H9 (cell line): ENCODE measurements around the gene ACKR3. TPM values are rescaled to one million over a fixed set of nuclear protein-coding genes. Genes with fewer than 3 reads are reported as not detected.

Experiments
- DNase-seq: peaks from one replicate; pipeline ENCODE4 v3.0.0-alpha.2; 2017
- H2AFZ ChIP-seq: one replicate; pipeline ENCODE4 v1.6.1; 2013; ENCODE audit warnings: mild to moderate bottlenecking, low read length, control low read depth, moderate library complexity
- H2AK5ac ChIP-seq: 2 replicates; pipeline ENCODE4 v1.6.1; 2013; ENCODE audit warnings: low read length, control low read depth, mixed read lengths; ENCODE audit not compliant: insufficient read length
- H2BK120ac ChIP-seq: one replicate; pipeline ENCODE4 v1.6.1; 2013; ENCODE audit warnings: low read depth, mild to moderate bottlenecking, low read length, control low read depth, inconsistent platforms; ENCODE audit not compliant: poor library complexity, severe bottlenecking
- H2BK12ac ChIP-seq: 2 replicates; pipeline ENCODE4 v1.6.1; 2013; ENCODE audit warnings: low read length, control low read depth, mixed read lengths, low read depth; ENCODE audit not compliant: insufficient read length
- H2BK15ac ChIP-seq: 2 replicates; pipeline ENCODE4 v1.6.1; 2013; ENCODE audit warnings: low read depth, low read length, control low read depth
- H2BK20ac ChIP-seq: one replicate; pipeline ENCODE4 v1.6.1; 2013; ENCODE audit warnings: low read depth, mild to moderate bottlenecking, low read length, control low read depth, inconsistent platforms; ENCODE audit not compliant: poor library complexity, severe bottlenecking
- H2BK5ac ChIP-seq: 2 replicates; pipeline ENCODE4 v1.6.1; 2013; ENCODE audit warnings: low read length, control low read depth, mixed read lengths; ENCODE audit not compliant: insufficient read length
- H3K14ac ChIP-seq: 2 replicates; pipeline ENCODE4 v1.6.1; 2013; ENCODE audit warnings: low read length, control low read depth; ENCODE audit not compliant: insufficient read depth
- H3K18ac ChIP-seq: 2 replicates; pipeline ENCODE4 v1.6.1; 2013; ENCODE audit warnings: low read depth, mild to moderate bottlenecking, mixed read lengths, low read length, control low read depth; ENCODE audit not compliant: insufficient read length
- H3K23ac ChIP-seq: 2 replicates; pipeline ENCODE4 v1.6.1; 2013; ENCODE audit warnings: low read length, control low read depth, mixed read lengths, low read depth; ENCODE audit not compliant: insufficient read length
- H3K23me2 ChIP-seq: 2 replicates; pipeline ENCODE4 v1.6.1; 2013; ENCODE audit warnings: low read depth, mild to moderate bottlenecking, mixed read lengths, low read length, control low read depth; ENCODE audit not compliant: insufficient read length, poor library complexity, severe bottlenecking
- H3K27ac ChIP-seq: 2 replicates; pipeline ENCODE4 v1.5.1; 2013; ENCODE audit warnings: low read length, control low read depth, mixed read lengths, low read depth; ENCODE audit not compliant: insufficient read length
- H3K27me3 ChIP-seq: 2 replicates; pipeline ENCODE4 v1.6.1; 2013; ENCODE audit warnings: low read length, control low read depth, inconsistent platforms; ENCODE audit not compliant: insufficient read depth
- H3K4ac ChIP-seq: 2 replicates; pipeline ENCODE4 v1.6.1; 2013; ENCODE audit warnings: low read depth, mild to moderate bottlenecking, control low read depth, inconsistent platforms, low read length, moderate library complexity
- H3K4me1 ChIP-seq: 2 replicates; pipeline ENCODE4 v1.6.1; 2013; ENCODE audit warnings: low read length, control low read depth, inconsistent platforms; ENCODE audit not compliant: insufficient read depth
- H3K4me2 ChIP-seq: 2 replicates; pipeline ENCODE4 v1.6.1; 2013; ENCODE audit warnings: low read length, control low read depth, mixed read lengths; ENCODE audit not compliant: insufficient read length, insufficient read depth
- H3K56ac ChIP-seq: 2 replicates; pipeline ENCODE4 v1.6.1; 2013; ENCODE audit warnings: low read depth, mild to moderate bottlenecking, mixed read lengths, low read length, control low read depth; ENCODE audit not compliant: insufficient read length
- H3K79me1 ChIP-seq: 2 replicates; pipeline ENCODE4 v1.6.1; 2013; ENCODE audit warnings: low read depth, mild to moderate bottlenecking, moderate library complexity, low read length, control low read depth, inconsistent platforms; ENCODE audit not compliant: insufficient read depth, poor library complexity, severe bottlenecking
- H3K79me2 ChIP-seq: 2 replicates; pipeline ENCODE4 v1.6.1; 2013; ENCODE audit warnings: low read length, control low read depth, inconsistent platforms; ENCODE audit not compliant: insufficient read depth
- H3K9ac ChIP-seq: 2 replicates; pipeline ENCODE4 v1.6.1; 2013; ENCODE audit warnings: low read length, control low read depth, mixed read lengths; ENCODE audit not compliant: insufficient read length; ENCODE audit errors: extremely low read depth
- H3K9me3 ChIP-seq: one replicate; pipeline ENCODE4 v1.6.1; 2013; ENCODE audit warnings: low read depth, low read length, inconsistent platforms; ENCODE audit not compliant: control insufficient read depth
- H3T11ph ChIP-seq: one replicate; pipeline ENCODE4 v1.6.1; 2013; ENCODE audit warnings: mild to moderate bottlenecking, low read length, control low read depth, inconsistent platforms
- H4K20me1 ChIP-seq: one replicate; pipeline ENCODE4 v1.6.1; 2013; ENCODE audit not compliant: control insufficient read depth, insufficient read length, insufficient read depth
- H4K5ac ChIP-seq: 2 replicates; pipeline ENCODE4 v1.6.1; 2013; ENCODE audit warnings: low read depth, mild to moderate bottlenecking, mixed read lengths, low read length, control low read depth; ENCODE audit not compliant: insufficient read length
- H4K8ac ChIP-seq: replicated peaks from 2 replicates; pipeline ENCODE4 v1.6.1; 2013; ENCODE audit warnings: low read length, control low read depth, mixed read lengths, low read depth; ENCODE audit not compliant: insufficient read length
- H4K91ac ChIP-seq: 2 replicates; pipeline ENCODE4 v1.6.1; 2013; ENCODE audit warnings: low read depth, mild to moderate bottlenecking, moderate library complexity, mixed read lengths, low read length, control low read depth; ENCODE audit not compliant: insufficient read length
- H3K27ac Mint-ChIP-seq, 3 experiments: 2 replicates in 2 of 3; 3 replicates in 1 of 3; pipeline ENCODE4 v1.8.0; 2020 to 2021; ENCODE audit warnings: mixed read lengths in 3 of 3, mild to moderate bottlenecking in 1 of 3, moderate library complexity in 1 of 3
- H3K27me3 Mint-ChIP-seq: 2 replicates; pipeline ENCODE4 v1.8.0; 2021; ENCODE audit warnings: low read depth, mild to moderate bottlenecking, moderate library complexity, mixed read lengths
- H3K36me3 Mint-ChIP-seq, 3 experiments: 2 replicates in 2 of 3; 3 replicates in 1 of 3; pipeline ENCODE4 v1.8.0; 2020 to 2021; ENCODE audit warnings: low read depth in 3 of 3, mixed read lengths in 3 of 3; ENCODE audit not compliant: insufficient read depth in 1 of 3
- H3K4me1 Mint-ChIP-seq, 2 experiments: 2 replicates each; pipeline ENCODE4 v1.8.0; 2020; ENCODE audit warnings: mixed read lengths in 2 of 2
- H3K4me3 Mint-ChIP-seq, 2 experiments: 2 replicates in 1 of 2; 3 replicates in 1 of 2; pipeline ENCODE4 v1.8.0; 2020 to 2021; ENCODE audit warnings: mild to moderate bottlenecking in 2 of 2, mixed read lengths in 2 of 2, moderate library complexity in 1 of 2
- H3K9me3 Mint-ChIP-seq, 2 experiments: 2 replicates in 1 of 2; 3 replicates in 1 of 2; pipeline ENCODE4 v1.8.0; 2020; ENCODE audit warnings: mild to moderate bottlenecking in 2 of 2, mixed read lengths in 2 of 2, moderate library complexity in 1 of 2
- WGBS: extraction: QIAGEN DNeasy Blood & Tissue Kit; methylation state at CpG from one replicate; pipeline ENCODE4 v1.1.7; 2013; ENCODE audit warnings: missing lambda C conversion rate, low lambda C conversion rate, mixed read lengths; ENCODE audit not compliant: insufficient read length; ENCODE audit errors: extremely low coverage; 5-methylcytosine and 5-hydroxymethylcytosine counted together
- total RNA-seq: library from RNA; stranded (reverse); gene quantifications from 2 replicates; pipeline ENCODE4 v1.2.1, GENCODE V29; 2021
- TF ChIP-seq, protein P1 (sequence below): fragments of 200-600 bp; sonication (generic); conservative IDR thresholded peaks from 3 replicates; pipeline ENCODE4 v1.8.0; 2021; ENCODE audit warnings: antibody characterized with exemption, mild to moderate bottlenecking

Gene ACKR3
- total RNA-seq, 1 experiment from 2014 or later = 0.44 TPM

DNA sequence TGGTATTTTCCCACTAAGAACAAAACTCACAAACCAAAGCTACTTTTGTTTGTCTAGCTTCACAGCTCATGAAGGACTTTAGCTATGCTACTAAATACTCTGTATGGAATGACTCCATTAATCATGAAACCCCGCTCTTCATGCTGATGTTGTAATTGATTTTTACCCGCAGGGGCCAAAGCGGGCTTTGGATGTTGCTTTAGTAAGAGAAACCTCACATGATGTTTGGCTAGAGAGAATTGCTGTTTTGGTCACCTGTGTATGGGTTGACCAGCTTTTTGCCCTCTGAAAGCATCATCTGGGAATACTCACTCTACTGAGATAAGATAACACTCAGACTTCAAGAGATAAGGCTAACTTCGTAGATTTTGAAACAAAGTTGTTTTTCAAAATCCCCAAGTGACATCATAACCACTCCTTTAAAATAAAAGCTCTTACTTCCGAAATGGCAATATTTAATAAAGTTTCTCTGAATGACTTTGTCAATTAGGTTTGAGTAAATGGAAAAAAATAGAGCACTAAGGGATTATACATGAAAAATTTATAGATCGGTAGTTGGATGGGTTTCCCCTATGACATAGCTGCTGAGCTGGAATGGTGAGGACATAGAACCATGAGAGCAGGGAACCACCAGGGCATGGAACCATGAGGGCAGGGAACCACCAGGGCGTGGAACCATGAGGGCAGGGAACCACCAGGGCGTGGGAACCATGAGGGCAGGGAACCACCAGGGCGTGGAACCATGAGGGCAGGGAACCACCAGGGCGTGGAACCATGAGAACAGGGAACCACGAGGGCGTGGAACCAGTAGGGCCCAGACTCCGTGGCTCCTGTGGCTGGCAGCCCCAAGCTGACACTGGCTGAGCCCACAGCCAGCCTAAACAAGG lies 31.9 kb downstream of the ACKR3 start:
- Histone ChIP-seq H3K4me2 (no peak overlapping the region), H3K79me1 (no peaks in the 10 kb centered on the region), H4K91ac (no peak overlapping the region), H2AFZ (no peak overlapping the region), H3K9ac (no peak overlapping the region), H2BK20ac (no peak overlapping the region), H2BK5ac (no peak overlapping the region), H3K27me3 (no peaks in the 10 kb centered on the region), H3K23me2 (no peaks in the 10 kb centered on the region), H3K18ac (no peak overlapping the region), H3T11ph (no peak overlapping the region), H3K9me3 (no peaks in the 10 kb centered on the region), H3K4me1 (no peaks in the 10 kb centered on the region), H3K14ac (no peak overlapping the region), H2BK15ac (no peak overlapping the region), H4K5ac (no peak overlapping the region), H2BK120ac (no peak overlapping the region), H2AK5ac (no peak overlapping the region), H3K27ac (no peak overlapping the region), H4K20me1 (no peaks in the 10 kb centered on the region), H3K79me2 (no peaks in the 10 kb centered on the region), H4K8ac (no peak overlapping the region), H3K56ac (no peak overlapping the region), H3K4ac (no peak overlapping the region), H2BK12ac (no peak overlapping the region), H3K23ac (no peak overlapping the region)
- Mint-ChIP-seq H3K36me3 (no peaks in the 10 kb centered on the region), H3K9me3 (no peaks in the 10 kb centered on the region), H3K27me3 (peaks cover 22% of the 10 kb centered on the region), H3K27ac (no peak overlapping the region), H3K4me3 (no peak overlapping the region), H3K4me1 (peaks cover 6 to 11% of the 10 kb centered on the region in 2 experiments)
- no CpG with 5 or more reads among the region's 13 CpGs for WGBS
- TF ChIP-seq, protein P1, sequence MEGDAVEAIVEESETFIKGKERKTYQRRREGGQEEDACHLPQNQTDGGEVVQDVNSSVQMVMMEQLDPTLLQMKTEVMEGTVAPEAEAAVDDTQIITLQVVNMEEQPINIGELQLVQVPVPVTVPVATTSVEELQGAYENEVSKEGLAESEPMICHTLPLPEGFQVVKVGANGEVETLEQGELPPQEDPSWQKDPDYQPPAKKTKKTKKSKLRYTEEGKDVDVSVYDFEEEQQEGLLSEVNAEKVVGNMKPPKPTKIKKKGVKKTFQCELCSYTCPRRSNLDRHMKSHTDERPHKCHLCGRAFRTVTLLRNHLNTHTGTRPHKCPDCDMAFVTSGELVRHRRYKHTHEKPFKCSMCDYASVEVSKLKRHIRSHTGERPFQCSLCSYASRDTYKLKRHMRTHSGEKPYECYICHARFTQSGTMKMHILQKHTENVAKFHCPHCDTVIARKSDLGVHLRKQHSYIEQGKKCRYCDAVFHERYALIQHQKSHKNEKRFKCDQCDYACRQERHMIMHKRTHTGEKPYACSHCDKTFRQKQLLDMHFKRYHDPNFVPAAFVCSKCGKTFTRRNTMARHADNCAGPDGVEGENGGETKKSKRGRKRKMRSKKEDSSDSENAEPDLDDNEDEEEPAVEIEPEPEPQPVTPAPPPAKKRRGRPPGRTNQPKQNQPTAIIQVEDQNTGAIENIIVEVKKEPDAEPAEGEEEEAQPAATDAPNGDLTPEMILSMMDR = no peak
- DNase-seq = no peak
